ENCODE results near the gene TIPRL.
"Not testable (repeated sequence)": the region's sequence is repeated elsewhere in the genome, so short reads cannot be mapped to it uniquely, and the experiment has no call there.

TIPRL gene

DNA sequence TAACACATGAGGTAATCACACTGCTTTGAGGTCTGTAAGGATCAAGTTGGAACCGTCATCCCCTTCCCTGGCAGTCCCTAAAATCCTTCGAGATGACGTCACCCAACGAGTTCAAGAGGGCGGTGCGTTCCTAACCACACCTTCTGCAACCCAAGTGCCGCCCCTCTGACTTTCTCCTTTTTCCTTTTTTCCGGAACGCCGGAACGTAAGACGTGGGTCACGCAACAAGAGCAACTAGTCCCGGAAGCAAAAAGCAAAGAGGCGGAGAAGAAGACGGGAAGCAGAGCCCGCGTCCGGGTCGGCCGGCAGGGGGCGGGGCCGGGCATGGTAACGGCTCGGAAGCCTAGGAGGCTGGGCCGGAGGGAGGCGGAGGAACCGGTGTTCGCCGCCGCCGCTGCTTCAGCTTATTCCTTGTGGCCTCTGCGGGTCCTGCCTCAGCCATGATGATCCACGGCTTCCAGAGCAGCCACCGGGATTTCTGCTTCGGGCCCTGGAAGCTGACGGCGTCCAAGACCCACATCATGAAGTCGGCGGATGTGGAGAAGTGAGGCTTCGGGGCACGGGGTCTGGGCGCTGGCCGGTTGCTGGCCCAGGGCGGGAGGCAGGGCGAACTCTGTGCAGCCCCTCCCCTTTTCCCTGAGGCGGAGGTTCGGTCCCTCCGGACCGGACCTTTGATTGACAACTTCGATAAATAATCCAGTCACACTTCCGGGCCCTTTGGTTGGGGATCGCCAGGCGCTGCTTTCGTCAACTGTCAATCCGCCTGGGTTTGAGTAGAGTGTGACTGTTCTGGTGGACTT lies at the start of gene TIPRL:
TSS of gene TIPRL (plus strand) at position 325 of the 800 bp plus-strand sequence. CDS start at position 441, 116 bp downstream.
- peak; percentile 84 to 86 for DNase-seq (ENCODE audit: low read depth in 2 of 2, low spot score in 1 of 2)

DNA sequence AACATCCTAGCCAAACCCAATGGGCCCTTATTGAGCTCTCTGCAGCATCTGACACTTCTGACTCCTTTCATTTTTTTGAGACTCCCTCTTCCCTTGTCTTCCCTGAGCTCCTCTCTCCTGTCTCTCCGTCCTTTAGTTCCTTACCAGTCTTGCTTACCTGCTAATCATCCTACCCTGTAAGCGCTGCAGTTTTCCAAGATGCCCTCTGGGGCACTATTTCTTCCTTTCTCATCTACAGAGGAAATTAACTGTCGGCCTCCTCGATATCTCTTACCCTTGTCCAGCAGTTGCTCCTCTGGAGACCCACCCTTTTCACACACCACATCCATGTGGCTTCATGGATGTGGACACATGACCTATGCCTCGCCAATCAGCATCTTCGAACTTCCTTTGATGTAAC lies 48.8 kb upstream of the TIPRL start:
- DNase-seq (ENCODE audit: low read depth in 2 of 2, low spot score in 1 of 2) = no peak

DNA sequence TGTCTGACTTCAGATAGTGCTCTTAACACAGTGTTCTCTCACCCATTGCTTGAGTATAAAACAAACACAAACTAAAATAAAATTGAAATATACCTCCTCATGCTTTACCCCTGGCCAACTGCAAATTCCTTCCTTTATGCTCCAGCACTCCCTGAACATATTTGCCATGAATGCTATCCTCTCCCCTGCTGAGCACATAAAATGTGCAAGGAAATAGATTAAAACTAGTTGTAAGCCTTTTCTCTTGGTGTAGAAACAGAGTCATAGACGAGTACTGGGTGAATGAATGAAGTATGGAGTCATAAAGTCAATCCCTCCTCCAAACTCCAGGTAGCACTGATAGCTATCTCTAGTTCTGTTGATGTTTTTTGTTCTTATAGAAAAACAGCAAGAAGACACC lies 44.6 kb upstream of the TIPRL start:
- no peak for DNase-seq (ENCODE audit: low read depth in 2 of 2, low spot score in 1 of 2)

DNA sequence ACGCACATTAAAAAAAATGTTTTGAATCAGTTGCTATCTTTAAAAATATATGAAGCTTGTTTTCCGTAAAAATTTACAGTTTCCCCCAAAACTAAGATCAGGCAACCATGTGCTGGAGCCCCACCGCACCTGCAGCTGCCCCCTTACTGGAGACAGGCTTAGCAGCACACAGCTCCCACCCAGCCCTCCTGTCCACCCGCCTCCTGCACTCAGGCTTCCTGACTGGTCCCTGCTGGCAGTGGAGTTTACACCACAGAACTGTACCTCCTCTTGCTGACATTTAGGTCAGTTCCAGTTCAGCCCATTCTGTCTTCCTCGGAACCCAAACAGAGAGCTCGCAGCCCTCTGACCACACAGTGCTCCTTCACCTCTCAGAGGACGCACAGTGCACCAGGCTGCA lies 44.1 kb upstream of the TIPRL start:
- DNase-seq (ENCODE audit: low read depth in 2 of 2, low spot score in 1 of 2) = no peak

DNA sequence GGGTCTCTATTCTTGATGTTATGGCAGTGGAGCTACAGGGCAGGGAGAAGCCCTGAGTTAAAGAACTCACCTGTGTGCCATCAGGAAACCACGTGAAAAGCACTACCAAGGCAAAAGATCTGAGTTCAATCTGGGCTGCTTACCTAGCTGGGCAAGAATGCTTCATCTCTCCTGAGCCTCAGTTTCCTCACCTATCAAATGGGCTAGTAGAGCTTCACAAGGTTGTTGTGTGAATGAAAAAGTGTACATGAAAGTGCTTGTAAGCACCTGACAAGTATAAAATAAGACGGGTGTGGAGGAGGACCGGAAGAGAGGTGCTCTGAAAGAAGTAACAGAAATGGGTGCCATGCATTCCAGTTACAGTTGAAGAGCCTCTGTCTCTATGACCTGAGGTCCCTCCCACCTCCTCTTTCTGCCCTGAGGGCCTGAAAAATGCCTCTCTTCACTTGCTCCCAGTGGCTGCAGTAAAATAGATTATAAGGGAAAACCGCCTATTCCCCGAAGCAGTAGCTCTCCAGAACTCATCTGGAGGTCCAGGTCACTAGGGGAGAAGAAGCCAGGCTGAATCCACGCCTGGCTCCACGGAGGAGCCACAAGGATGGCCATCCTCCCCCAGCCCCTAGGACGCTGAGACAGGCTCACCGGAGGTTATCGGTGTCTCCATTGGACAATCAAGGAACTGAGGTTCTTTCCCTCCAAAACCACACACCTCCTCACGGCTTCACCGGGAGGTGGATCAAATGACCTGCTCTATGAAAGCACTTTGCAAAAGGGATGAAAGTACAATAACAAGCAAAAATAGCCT lies 43.4 kb upstream of the TIPRL start:
- no peak for DNase-seq (ENCODE audit: low read depth in 2 of 2, low spot score in 1 of 2)

DNA sequence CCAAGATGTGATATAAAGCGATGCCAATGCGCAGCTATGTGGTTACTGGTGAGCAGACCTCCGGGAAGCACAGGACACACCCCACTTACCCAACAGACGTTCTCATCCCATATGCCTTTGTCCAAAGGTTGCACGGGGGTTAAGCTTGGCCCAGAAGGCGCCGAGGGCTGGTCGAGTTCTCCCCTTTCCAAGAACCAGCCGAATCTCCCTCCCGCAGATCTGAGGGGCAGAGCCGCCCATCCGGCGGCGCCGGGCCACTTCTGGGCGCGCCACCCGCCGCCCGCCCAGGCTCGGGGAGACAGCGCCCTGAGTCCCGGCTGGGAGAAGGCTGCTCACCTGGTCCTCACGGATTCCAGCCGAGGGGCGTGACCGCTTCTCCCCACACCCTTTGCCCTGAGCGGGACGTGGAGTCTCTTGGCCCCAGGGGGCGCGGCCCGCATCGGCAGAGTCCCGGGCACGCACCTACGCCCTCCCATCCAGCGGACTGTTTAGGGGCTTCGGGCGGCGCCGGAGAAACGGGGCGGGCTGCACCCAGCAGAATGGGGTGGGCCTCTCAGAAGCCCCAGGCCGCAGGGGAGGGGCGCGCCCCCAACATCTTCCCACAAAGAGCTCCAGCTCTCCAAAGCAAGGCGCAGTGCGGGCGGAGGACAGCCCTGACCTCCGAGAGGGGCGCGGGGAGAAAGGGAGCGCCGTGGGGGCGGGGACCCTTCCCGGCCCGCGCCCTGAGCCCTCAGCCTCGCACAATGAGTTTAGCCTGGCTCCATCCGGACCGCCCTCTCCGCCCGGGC lies 42.6 kb upstream of the TIPRL start:
- DNase-seq (ENCODE audit: low read depth in 2 of 2, low spot score in 1 of 2) = no peak

DNA sequence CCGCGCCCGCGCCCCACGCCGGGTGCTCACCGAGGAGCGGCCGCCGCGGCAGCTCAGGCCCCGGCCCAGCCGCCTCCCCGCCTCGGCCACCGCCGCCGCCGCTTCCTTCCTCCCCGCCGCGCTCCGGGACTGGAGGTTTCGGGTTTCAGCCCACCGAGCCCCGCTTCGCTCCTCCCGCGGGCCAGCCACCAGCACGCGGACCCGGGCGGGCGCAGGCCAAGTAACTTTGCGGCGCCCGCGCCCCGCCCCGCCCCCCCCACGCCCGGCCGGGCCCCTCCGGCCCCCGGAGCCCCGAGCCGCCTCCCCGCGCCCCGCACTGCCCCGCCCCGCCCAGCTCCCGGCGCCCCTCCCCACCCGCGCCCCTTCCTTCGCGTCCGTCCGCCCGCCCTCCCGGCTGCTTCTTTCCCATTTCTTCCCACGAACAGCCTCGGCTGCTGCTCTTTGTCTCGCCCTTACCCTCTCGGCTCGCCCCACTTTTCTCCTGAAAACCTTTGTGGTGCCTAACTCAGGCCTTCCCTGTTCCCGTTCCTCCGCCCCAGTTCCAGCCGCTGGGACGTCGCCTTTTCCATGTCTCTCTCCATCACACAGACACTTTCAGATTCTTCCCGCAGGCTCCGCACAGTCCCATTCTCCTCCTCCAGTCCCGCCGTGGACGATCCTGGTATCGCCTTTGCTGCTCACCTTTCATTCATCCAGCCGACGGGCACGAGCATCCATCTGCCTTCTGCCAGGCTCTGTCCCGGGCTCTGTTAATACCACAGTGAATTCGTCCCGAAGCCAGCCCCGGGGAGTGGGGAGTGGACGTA lies 41.9 kb upstream of the TIPRL start, which contains the start of gene GPR161:
TSS of gene GPR161 (minus strand) at position 222 of the 806 bp plus-strand sequence. CDS start 32,080 bp downstream, outside the sequence.
- no peak for DNase-seq (ENCODE audit: low read depth in 2 of 2, low spot score in 1 of 2)

DNA sequence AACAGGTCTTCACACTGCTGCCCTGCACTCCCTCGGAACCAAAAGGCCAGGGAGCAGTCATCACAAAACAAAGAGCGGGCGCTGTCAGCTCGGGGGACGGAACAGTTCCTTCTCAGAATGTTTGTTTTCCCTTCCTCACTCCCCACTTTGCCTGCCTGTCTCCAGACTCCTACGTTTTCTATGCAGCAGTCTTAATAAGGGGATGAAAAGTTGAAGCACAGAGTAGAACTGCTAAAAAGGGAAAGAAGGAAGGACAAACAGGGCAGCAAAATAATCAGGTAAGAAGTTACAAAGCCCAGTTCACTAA lies 41.3 kb upstream of the TIPRL start:
- DNase-seq (ENCODE audit: low read depth in 2 of 2, low spot score in 1 of 2) = no peak

DNA sequence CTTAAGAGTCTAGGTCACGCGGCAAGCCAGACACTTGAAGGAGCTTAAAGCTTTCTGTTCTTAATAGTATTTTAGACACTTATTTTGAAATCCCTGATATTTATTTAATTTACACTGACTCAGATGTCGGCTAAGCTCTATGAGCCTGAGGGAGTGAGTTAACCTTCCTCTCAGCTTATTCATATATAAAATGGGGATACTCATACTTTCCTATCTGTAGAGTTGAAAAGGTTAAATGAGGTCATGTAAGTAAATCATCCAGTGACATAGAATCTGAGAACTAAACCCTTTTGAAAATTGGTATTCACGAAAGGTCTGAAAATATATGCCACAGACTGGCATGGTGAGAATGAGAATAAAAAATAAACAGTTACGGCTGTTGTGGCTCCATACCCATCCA lies 40.6 kb upstream of the TIPRL start:
- no peak for DNase-seq (ENCODE audit: low read depth in 2 of 2, low spot score in 1 of 2)

DNA sequence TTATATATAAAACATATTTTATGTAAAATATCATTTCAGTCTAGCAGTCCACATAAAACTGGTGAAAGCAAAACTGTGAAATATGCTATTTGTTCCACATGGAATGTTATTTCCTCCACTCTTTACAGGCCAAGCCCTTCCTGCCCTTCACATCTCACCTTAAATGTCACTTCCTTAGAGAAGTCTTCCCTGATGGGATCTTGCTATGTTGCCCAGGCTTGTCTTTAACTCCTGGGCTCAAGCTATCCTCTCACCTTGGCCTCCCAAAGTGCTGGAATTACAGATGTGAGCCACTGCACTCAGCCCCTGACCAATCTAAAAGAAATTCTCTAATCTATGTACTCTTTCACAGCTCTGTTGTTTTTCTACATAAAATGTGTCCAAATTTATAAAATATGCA lies 39.7 kb upstream of the TIPRL start:
- DNase-seq (ENCODE audit: low read depth in 2 of 2, low spot score in 1 of 2) = no peak

DNA sequence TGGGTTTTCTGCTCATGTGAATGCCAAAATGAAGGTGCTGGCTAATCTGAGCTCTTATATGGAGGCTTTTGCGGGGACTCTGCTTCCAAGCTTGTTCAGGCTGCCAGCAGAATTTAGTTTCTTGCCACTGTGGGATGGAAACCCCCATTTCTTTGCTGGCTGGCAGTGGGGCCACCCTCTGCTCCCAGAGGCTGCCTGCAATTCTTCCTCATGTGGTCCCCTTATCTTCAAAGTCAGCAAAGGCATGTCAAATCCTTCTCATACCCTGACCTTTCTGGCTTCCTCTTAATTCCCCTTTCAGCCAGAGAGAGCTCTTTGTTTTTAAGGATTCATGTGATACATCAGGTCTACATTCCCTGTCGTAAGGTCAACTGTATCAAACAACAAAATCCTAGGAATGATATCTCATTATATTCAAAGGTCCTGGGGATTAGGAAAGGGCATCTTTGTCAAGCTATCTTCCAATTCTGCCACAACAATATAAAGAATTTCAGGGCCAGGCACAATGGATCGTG lies 36.8 kb upstream of the TIPRL start:
- no peak for DNase-seq (ENCODE audit: low read depth in 2 of 2, low spot score in 1 of 2)

DNA sequence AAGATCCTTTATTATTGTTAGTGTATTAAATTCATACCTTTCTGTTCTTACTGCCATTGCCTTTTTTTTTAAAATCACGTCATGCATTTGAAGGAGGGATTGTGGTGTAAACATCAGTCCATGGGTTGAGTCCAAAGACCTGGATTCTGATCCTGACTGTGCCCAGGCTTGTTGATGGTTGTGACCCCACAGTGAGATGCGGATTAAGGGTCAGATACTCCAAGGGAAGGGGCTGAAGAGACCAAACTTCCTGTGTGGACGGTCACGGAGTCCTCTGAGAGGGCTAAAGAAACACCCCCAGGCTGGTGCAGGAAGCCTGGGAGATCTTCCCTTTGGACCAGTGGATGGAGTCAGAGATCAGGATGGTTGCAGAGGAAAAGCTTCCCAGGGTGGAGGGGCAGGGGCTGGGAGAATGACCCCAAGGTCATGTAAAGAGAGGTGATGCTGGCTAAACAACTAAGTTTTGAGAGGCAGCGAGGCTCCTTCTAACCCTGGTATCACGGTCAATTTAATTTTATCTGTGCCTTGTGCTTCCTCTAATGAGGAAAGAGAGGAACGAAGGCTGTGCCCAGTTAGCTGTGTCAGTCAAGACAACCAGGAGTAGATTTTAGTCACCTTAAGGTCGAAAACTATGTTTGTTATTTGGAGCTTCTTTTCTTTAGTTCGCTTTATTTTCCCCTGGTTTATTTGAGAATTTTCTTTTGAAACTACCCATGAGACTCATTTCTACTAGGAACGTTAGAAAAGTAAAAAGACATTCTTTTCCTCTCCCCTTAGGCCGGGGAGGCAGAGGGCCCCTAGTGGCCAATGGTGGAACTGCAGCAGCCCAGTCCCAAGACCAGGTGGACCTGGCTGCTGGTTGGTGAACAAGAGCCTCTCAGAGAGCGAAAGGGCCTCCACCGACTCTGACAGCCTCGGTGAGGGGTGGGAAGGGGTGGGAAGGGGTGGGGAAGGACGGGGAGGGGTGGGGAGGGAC lies 33.3 kb upstream of the TIPRL start:
- peak; percentile 61 to 78 for DNase-seq (ENCODE audit: low read depth in 2 of 2, low spot score in 1 of 2)

DNA sequence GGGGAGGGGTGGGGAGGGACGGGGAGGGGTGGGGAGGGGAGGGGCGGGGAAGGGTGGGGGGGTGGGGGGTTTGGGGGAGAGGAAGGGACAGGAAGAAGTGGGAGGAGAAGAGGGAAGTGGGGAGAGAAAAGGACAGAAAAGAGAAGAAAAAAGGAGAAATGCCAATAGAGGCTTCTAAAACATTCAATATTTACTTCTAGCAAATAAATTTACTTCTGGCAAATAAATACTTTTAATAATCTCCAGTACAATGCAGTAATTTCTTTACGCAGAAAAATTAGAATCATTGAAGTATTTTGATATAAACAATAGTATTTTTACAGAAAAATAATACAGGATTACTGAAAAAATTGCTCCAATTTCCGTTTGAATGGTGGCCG lies 32.6 kb upstream of the TIPRL start:
- no peak for DNase-seq (ENCODE audit: low read depth in 2 of 2, low spot score in 1 of 2)

DNA sequence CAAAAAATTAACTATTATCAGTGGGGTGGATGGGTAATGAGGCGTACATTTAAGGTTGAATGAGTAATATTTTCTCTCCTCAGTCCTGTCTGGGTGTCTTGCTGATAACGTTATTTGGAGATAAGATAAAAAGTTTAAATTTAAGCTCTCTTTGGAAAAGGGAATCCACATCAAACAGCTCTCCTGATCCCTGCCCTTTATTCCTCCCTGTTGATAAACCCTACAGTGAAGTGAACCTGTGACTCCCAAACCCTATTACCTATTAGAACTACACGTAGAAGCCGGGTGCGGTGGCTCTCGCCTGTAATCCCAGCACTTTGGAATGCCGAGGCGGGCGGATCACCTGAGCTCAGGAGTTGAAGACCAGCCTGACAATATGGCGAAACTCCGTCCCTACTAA lies 32.1 kb upstream of the TIPRL start:
- DNase-seq (ENCODE audit: low read depth in 2 of 2, low spot score in 1 of 2) = no peak

DNA sequence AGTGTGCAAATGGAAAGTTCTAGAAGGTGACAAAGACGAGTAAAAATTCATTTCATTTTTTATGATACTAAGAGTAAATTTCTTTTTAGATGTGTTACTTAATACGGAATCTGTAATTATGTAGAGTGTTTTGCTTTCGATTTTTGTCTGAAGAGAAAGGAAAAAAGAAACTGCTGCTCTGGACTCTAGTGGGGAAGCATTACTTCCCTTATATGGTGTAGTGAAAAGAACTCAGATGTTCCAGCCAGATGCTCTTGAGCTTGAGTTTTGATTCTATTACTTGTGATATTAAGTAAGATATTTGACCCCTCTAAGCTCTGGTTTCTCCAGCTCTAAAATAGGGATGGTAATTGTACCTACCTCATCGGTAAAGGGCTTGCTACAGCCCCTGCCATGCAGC lies 29.8 kb upstream of the TIPRL start:
- DNase-seq (ENCODE audit: low read depth in 2 of 2, low spot score in 1 of 2) = no peak

DNA sequence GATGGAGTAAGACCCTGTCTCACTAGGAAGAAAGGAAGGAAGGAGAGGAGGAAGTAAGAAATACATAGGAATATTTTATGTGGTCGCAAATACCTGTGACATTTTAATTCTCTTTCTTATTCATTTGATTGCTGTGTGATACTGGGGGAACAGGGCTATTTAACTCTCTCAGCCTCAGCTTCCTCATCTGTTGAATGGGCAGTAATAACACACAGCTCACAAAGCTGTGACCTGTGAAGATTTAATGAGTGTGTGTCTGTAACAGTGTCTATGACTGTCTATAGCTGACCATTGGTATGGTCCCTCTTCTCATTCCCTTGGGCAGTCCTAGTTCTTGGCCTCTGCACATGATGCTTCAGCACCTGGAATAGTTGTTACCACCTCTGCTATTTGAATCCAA lies 28.5 kb upstream of the TIPRL start:
- no peak for DNase-seq (ENCODE audit: low read depth in 2 of 2, low spot score in 1 of 2)

DNA sequence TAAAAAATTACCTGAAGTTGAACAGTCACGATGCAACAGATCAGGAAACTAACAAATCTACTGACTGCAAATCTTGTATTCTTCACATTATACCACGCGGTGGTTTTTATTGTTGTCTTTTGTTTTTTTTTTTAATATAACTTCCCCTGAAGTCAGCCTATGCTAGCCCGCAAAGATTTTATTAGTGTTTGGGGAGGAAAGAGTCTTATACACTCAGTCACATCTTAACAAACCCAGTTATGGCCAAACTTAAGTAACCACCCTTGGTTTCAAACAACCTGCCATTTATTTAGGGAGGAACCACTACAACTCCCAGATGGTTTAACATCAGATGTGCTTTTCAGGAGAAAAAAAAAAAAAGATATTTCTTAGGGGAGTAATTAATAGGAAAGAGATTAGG lies 26.8 kb upstream of the TIPRL start:
- DNase-seq (ENCODE audit: low read depth in 2 of 2, low spot score in 1 of 2) = no peak

DNA sequence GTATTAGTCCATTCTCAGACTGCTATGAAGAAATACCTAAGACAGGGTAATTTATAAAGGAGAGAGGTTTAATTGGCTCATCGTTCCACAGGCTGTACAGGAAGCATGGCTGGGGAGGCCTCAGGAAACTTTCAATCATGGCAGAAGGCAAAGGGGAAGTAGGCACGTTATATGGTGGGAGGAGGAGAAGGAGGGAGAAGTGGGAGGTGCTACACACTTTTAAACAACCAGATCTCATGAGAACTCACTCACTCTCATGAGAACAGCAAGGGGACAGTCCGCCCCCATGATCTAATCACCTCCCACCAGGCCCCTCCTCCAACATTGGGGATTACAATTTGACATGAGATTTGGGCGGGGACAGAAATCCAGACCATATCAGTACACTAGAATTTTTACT lies 24.1 kb upstream of the TIPRL start:
- DNase-seq (ENCODE audit: low read depth in 2 of 2, low spot score in 1 of 2) = not testable (repeated sequence)

DNA sequence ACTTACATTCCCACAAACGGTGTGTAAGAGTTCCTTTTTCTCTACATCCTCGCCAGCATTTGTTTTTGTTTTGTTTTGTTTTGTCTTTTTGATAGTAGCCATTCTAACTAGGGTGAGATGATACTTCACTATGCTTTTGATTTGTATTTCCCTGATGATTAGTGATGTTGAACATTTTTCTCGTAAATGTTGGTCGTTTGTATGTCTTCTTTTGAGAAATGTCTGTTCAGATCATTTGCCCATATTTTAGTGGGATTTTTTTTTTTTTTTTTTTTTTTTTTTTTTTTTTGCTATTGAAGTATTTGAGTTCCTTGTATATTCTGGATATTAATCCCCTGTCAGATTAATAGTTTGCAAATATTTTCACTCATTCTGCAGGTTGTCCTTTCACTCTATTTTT lies 22.9 kb upstream of the TIPRL start:
- DNase-seq (ENCODE audit: low read depth in 2 of 2, low spot score in 1 of 2) = no peak

DNA sequence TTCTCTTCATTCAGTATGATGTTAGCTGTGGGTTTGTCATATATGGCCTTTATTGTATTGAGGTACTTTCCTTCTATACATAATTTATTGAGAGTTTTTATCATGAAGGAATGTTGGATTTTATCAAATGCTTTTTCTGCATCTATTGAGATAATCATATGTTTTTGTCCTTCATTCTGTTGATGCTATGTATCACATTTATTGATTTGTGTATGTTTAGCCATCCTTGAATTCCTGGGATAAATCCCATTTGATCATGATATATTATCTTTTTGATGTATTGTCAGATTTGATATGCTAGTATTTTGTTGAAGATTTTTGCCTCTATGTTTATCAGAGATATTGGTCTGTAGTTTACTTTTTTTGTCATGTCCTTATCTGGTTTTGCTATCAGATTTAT lies 21.1 kb upstream of the TIPRL start:
- no peak for DNase-seq (ENCODE audit: low read depth in 2 of 2, low spot score in 1 of 2)
